CD4-positive, alpha-beta T cell treated with Interleukin-17A for 1 hour (primary cell): ENCODE results near the gene C1GALT1.
A peak's percentile ranks its signal among the peaks of the same experiment; 100 is the strongest.
"Not testable (repeated sequence)": the region's sequence is repeated elsewhere in the genome, so short reads cannot be mapped to it uniquely, and the experiment has no call there.

ENCODE experiments used
- DNase-seq: peaks from one replicate; pipeline ENCODE4 v3.0.0-alpha.2; 2020

The C1GALT1 gene

GRCh38 chr7:7173956-7174632 is 8.2 kb upstream of the C1GALT1 start:
- no peak for DNase-seq

- DNase-seq, result no peak
These were observed 7.2 kb upstream of the C1GALT1 start for GRCh38 chr7:7175075-7175695.

DNA sequence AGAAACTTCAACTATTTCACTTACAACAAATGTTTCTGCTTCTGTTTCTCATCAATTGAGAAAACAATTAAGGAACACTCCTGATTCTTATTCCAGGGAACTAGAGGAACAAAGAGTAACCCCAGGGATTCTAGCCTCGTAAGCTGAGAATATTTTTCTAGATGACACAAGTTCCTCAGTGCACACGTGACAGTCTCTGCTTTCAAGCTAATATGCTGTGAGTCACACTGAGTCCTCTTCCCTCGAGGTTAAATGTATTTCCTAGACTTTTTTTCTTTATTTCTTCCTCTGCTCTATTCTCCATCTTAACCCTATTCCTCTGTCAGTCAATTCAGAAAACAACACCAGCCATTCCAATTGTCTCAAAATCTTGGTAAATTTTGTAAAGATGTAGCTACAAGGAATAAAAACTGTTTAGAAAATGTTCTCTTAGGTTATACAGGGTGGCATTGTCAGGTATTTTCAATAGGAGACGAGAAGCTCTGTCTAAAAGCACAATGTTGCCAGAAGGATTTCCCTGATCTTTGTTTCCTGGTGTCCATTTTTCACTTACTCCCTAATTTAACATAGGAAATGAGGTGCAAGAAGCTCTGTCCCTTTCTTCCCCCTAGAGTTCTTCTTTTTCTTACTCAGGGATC is 5.8 kb upstream of the C1GALT1 start:
- no peak for DNase-seq

DNA sequence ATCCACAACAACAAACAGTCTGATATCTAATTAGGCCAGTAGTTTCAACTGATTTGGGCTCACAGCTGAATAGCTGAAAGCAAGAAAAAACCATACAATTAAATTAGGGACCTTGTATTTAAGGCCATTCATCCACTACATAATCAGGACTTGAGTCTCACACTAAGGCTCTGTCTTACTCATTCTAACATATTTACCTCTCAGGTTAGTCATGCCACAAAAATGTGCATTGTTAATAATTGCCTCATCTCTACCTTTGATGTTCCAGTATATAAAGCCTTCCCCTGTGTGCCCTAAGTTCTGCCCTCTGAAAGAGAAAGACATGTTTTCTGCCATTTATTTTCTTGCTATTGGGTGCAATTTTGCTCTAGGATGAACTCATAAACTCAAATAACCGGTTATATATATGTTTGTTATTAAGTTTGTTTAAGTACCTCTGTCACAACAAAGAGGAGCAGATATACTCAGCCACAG is 5.3 kb upstream of the C1GALT1 start:
- DNase-seq, result no peak

DNA sequence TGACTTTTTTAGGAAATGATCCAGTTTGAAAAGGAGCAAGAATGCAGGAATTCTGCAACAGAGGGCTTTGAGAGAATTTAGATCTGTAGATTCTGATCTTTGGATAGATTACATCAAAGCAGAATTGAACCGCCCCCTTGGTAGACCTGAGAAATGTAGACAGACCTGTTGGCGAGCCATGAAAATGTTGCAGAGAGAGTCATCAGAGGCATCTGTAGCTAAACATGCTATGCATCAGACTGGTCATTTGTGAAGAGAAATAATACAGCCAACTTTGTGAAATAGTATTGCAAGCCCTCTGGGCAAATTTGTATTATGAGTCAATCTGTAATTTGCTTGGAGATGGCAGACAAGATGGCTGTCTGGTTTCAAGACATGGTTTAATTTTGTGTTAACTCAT is 4.3 kb upstream of the C1GALT1 start:
- no peak for DNase-seq

DNA sequence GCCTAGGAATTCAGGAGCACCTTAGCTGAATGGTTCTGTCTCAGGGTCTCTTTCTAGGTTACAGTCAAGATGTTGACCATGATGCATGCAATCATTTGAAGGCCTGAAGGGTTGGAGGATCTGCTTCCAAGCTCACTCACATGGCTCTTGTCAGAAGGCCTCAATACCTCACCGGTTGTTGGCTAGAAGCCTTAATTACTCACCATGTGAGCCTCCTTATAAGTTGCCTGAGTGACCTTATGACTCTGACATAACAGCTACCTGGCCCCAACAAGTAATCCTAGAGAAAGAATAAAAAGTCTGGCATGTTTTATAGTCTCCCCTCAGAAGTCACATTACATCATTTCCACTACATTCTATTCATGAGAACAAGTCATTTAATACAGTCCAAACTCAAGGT is 3.4 kb upstream of the C1GALT1 start:
- no peak for DNase-seq

DNA sequence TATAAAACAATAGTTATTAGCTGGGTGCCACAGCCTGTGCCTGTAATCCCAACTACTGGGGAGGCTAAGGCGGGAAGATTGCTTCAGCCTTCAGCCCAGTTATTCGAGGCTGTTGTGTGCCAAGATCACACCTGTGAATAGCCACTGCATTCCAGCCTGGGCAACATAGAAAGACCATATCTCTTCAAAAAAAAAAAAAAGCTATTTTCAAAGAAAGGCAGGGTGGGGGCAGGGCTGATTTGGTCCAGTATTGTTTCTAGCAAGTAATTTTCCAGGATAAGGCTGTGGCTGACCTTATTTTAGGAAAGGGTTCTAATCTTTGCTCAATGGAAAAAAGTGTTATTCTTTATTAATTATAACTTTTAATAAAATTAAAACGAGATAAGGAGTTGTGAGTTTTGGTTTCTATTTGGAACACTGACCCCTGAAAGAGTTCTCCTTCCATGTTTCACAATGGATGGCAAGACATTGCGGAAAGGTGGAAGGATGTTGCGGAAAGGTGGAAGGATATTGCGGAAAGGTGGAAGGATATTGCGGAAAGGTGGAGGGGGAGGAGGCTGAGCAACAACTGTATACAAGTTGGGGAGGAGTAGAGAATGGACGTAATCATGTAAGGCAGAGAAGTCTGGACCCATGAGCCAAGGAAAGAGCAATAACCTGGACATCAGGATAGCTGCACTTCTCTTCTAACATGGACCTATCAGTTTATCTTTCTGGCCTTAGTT is 1.5 kb upstream of the C1GALT1 start:
- DNase-seq, result no peak

DNA sequence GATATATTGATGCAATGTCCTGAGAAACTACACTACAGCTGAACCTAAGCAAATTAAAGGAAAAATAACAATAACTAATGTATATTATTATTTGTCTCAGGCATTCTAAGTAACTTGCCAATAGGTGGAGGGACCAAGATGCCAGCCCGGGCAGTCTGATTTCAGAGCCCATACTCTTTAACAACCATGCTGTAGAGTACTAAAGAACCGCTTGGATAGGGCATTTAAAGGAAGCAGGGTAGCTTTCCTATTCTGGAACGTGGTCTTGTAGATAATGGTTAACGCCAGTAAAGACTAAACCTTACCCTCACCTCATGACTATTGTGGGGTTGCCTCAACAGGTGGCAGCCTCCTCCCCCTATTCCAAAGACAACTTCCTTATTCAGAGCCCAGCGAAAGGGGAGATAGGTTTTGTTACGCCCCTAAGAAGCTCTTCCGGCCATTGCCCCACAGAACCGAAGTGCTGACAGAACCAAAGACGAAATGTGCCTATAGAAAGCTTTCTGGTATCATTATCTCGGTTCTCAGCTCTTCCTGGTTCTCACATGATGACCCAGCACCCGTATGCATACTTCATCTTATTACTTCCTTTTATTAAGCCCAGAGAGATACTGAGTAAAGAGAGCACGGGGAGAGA is 707 bp upstream of the C1GALT1 start:
- peak; percentile 80 for DNase-seq

DNA sequence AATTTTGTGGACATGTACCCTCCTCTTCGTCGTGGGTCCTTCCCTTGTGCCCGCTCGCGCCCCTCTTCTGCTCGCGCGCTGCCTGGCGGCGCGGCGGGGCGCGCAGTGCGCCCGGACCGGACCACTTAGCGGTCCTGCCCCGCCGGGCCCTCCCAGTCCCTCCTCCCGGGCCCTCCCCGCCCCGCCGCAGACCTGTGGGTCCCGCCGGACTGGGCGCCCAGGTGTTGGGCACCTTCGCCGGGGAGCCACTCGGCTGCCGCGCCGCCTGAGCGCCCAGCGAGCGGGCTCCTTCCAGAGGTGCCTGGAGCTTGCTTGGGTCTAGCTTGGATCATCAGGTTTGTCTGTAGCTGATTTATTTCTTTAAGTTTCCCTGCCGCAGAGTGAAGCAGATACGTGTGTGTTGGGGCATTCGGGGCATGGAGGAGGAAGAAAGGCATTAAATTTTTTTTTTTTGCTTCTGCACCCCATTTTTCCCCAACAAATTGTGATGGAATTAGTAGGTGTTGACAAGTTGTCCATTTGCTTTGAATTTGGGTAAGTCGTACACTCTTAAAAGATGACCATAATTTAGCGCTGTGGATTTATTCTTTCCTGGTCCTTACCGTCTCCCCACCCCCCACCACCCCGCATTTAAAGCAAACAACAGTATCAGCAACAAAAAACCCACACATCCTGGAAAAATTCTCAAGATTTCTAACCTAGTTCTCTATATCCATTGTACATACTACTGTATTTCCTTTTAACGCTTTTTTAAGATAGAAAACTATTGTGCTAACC is 905 bp downstream of the C1GALT1 start:
- DNase-seq, result peak; percentile 54

- no peak for DNase-seq
These were observed 1.6 kb downstream of the C1GALT1 start for GRCh38 chr7:7183838-7184463.

DNA sequence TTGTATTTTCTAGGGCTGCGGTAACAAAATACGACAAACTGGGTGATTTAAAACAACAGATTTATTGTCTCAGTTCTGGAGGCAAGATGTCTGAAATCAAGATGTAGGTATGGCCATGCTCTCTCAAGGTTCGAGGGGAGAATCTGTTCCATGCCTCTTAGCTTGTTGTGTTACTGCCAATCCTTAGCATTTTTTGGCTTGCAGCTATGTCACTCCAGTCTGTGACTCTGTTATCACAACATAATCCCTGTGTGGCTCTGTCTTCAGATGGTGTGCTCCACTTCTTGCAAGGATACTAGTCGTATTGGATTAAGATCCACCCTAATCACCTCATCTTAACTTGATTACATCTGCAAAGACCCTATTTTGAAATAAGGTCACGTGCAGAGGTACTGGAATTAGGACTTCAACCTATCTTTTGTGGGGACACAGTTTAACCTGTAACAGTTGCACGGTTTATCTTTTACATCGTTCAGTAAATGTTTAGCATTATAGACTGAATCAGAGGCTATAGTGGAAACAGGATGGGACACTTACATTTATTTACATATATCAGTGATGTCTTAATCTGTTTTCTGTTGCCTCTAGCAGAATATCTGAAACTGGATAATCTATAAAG is 3.1 kb downstream of the C1GALT1 start:
- no peak for DNase-seq

DNA sequence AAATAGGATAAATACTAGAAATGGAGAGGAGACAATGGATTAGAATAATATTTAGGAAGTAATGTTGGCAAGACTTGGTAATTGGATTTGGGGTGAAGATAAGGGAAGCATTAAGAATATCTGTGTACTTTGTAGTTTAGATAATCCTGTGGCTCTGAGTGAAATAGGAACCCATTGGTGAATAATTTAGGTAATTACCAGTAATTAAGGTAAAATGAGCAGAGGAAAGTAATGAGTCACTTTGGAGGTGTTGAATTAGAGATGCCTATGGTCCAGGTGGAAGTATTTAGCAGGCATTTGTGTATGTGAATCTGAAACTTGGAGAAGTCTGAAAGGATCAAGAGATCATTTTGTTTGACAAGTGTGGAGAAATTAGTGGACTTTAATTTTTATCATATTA is 5.7 kb downstream of the C1GALT1 start:
- no peak for DNase-seq

- no peak for DNase-seq
These were observed 6.4 kb downstream of the C1GALT1 start for GRCh38 chr7:7188742-7189141.

GRCh38 chr7:7190142-7190541 is 7.8 kb downstream of the C1GALT1 start:
- no peak for DNase-seq

DNA sequence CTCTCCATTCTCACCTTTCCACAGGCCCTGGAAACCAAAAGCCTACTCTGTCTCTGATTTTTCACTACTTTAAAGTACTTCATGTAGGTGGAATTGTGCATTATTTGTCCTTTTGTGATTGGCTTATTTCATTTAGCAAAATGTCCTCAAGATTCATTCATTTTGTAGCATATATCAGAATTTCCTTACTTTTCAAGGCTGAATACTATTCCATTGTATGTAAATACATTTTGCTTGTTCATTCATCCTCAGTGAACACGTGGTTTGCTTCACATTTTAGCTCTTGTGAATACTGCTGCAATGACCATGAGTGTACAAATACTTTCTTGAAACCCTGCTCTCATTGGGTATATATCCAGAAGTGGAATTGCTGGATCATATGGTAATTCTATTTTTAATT is 8.8 kb downstream of the C1GALT1 start:
- DNase-seq, result no peak

GRCh38 chr7:7192798-7193788 is 10.7 kb downstream of the C1GALT1 start:
- DNase-seq, result peak; percentile 50

DNA sequence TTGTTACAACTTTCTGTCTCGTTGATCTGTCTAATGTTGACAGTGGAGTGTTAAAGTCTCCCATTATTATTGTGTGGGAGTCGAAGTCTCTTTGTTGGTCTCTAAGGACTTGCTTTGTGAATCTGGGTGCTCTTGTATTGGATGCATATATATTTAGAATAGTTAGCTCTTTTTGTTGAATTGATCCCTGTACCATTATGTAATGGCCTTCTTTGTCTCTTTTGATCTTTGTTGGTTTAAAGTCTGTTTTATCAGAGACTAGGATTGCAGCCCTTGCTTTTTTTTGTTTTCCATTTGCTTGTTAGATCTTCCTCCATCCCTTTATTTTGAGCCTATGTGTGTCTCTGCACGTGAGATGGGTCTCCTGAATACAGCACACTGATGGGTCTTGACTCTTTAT is 17.2 kb downstream of the C1GALT1 start:
- not testable (repeated sequence) for DNase-seq

- DNase-seq, result not testable (repeated sequence)
These were observed 17.9 kb downstream of the C1GALT1 start for GRCh38 chr7:7200255-7200654.

DNA sequence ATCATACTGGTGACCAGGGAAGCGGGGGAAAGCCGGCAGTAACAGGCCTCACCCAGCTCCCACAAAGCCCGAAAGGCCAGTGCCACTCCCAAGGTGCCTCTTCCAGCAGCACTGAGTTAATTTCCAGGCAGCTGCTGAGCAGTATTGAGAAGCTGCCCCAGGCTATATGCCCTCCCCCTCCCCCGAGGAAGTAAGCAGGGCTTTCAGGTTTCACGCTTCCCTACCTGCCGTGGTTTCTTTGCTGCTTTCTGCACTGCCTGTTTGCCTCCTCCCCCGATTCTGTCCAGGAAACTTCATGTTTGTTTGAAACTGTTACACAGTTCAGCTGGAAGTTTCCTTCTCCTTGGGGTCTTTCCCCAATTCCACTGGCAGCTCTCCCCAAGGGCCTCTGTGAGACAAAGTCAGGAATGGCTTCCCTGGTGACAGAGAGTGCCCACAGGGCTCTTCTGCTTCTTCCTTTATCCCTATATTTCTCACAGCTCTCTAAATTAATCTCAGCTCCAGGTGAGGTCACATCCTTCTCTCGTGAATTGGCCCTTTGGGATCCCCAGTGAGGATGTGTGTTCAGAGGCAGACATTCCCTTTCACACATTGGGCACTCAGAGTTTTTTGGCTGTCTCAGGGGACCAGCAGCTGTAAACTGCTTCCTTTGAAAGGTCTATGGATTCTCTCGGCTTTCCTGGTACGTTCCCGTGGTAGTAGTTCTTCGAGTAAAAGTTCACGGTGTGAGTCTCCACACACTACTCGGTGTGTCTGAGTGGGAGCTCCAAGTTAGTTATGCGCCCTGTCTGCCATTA is 19.4 kb downstream of the C1GALT1 start:
- peak; percentile 52 for DNase-seq
